Activated CD4-positive, alpha-beta T cell treated with anti-CD3 and anti-CD28 coated beads, Interleukin-2, amount 10 ng/mL, durations not matched to agents 24 days and 14 days (primary cell): ENCODE measurements around the gene FETUB. TPM values are rescaled to one million over a fixed set of nuclear protein-coding genes. Genes with fewer than 3 reads are reported as not detected.

ENCODE experiments used
- DNase-seq: peaks from one replicate; pipeline ENCODE4 v3.0.0; 2022
- H3K27ac Mint-ChIP-seq: one replicate; pipeline ENCODE4 v1.8.0; 2022; ENCODE audit warnings: mild to moderate bottlenecking, mixed read lengths
- H3K27me3 Mint-ChIP-seq: one replicate; pipeline ENCODE4 v1.8.0; 2022; ENCODE audit warnings: mixed read lengths
- H3K36me3 Mint-ChIP-seq: one replicate; pipeline ENCODE4 v1.8.0; 2022; ENCODE audit warnings: low read depth, mild to moderate bottlenecking, mixed read lengths
- H3K4me1 Mint-ChIP-seq: one replicate; pipeline ENCODE4 v1.8.0; 2021; ENCODE audit warnings: mixed read lengths
- H3K4me3 Mint-ChIP-seq: one replicate; pipeline ENCODE4 v1.8.0; 2022; ENCODE audit warnings: mild to moderate bottlenecking, moderate library complexity, mixed read lengths
- H3K9me3 Mint-ChIP-seq: one replicate; pipeline ENCODE4 v1.8.0; 2021; ENCODE audit warnings: mixed read lengths
- intact Hi-C: fragments of 100-400 bp; cut with micrococcal nuclease; formaldehyde crosslinking; loops from one replicate; pipeline ENCODE4 v1.15.1; 2023
- total RNA-seq: library from RNA; stranded (reverse); gene quantifications from 2 replicates; pipeline ENCODE4 v1.2.3, GENCODE V29; 2022

Gene FETUB
- total RNA-seq, 1 donor from 2014 or later, result not detected

GRCh38 chr3:186636536-186636935, 3.7 kb upstream of the FETUB start:
- H3K4me1 Mint-ChIP-seq, result peaks cover 4% of the 10 kb centered on the region
- H3K36me3 Mint-ChIP-seq, result no peaks in the 10 kb centered on the region
- H3K4me3 Mint-ChIP-seq, result no peak overlapping the region
- H3K9me3 Mint-ChIP-seq, result peaks cover 6% of the 10 kb centered on the region
- DNase-seq, result no peak
- H3K27me3 Mint-ChIP-seq, result peaks cover 7% of the 10 kb centered on the region
- H3K27ac Mint-ChIP-seq, result no peak overlapping the region
- intact Hi-C loops, result no loop called here

DNA sequence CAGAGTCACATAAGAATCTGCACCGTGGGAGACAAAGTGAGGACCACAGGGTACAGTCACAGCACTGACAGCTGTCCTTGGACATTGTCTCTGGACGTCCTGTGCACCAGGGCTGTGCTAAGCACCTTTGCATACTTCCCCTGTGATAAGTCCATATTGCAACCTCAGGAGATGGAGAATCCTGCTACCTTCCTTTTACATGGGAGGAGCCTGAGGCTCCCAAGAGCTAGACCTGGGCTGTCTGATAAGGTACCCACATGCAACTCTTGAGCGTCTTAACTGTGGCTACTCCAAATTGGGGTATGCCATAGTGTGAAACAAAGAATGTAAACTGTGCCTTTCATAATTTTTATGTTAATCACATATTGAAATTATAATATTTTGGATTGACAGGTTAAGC, 2.5 kb upstream of the FETUB start:
- Mint-ChIP-seq H3K9me3 (peaks cover 6% of the 10 kb centered on the region), H3K27me3 (peaks cover 7% of the 10 kb centered on the region), H3K4me1 (peaks cover 12% of the 10 kb centered on the region), H3K36me3 (no peaks in the 10 kb centered on the region), H3K4me3 (no peak overlapping the region), H3K27ac (no peak overlapping the region)
- intact Hi-C loops, result no loop called here
- no peak for DNase-seq

DNA sequence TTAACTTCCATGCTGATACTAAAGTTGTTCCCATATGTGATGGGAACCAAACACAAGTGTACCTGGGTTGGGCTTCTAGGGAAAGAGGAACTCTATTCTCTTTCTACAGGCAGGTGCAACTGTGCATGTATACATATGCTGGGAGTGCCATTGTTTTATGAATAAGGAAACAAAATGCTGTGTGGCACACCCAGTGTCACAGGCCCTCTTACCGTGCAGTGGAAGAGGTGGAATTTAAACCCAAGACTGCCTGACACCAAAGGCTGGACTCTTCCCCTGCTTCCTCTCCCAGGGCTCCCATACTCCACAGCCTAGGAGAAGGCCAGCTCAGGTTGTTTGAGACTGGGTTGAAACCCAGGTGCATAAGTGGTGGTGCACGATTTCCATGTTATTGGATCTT, 1.9 kb upstream of the FETUB start:
- no peak overlapping the region for H3K4me3 Mint-ChIP-seq
- H3K27ac Mint-ChIP-seq, result no peak overlapping the region
- H3K27me3 Mint-ChIP-seq, result peaks cover 7% of the 10 kb centered on the region
- H3K36me3 Mint-ChIP-seq, result no peaks in the 10 kb centered on the region
- no peak for DNase-seq
- H3K4me1 Mint-ChIP-seq, result peaks cover 18% of the 10 kb centered on the region
- peaks cover 6% of the 10 kb centered on the region for H3K9me3 Mint-ChIP-seq
- intact Hi-C loops, result no loop called here

- no peak overlapping the region for H3K4me3 Mint-ChIP-seq
- H3K27me3 Mint-ChIP-seq, result peaks cover 7% of the 10 kb centered on the region
- peaks cover 6% of the 10 kb centered on the region for H3K9me3 Mint-ChIP-seq
- H3K36me3 Mint-ChIP-seq, result no peaks in the 10 kb centered on the region
- intact Hi-C loops, result no loop called here
- DNase-seq, result no peak
- H3K4me1 Mint-ChIP-seq, result peaks cover 31% of the 10 kb centered on the region
- no peak overlapping the region for H3K27ac Mint-ChIP-seq
Observed at GRCh38 chr3:186640473-186640818, 247 bp downstream of the FETUB start.

GRCh38 chr3:186640929-186641328, 730 bp downstream of the FETUB start:
- Mint-ChIP-seq H3K4me1 (peaks cover 31% of the 10 kb centered on the region), H3K27ac (no peak overlapping the region), H3K4me3 (no peak overlapping the region), H3K9me3 (peaks cover 6% of the 10 kb centered on the region), H3K36me3 (no peaks in the 10 kb centered on the region), H3K27me3 (peaks cover 6% of the 10 kb centered on the region)
- intact Hi-C loops, result no loop called here
- no peak for DNase-seq

DNA sequence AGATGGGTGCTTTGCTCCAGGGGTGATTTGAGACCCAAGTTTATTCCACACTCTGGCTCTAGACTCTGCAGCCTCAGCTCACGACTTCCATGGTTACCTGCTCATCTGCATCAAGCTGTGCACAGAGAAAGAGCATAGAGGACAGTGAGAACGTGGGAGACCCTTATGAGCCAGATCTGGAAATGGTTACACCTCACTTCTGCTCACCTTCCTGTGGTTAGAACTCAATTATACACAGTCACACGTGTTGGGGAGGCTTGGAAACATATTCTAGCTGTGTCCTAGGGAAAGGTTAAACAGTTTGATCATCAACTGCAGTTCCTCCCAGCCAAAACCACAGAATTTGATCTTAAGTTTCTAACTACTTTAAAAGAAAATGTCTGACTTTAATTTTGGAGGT, 1.8 kb downstream of the FETUB start:
- Mint-ChIP-seq H3K27ac (peak overlapping the region; percentile 66), H3K27me3 (peaks cover under 1% of the 10 kb centered on the region), H3K36me3 (no peaks in the 10 kb centered on the region), H3K4me3 (no peak overlapping the region), H3K4me1 (peaks cover 33% of the 10 kb centered on the region), H3K9me3 (peaks cover 6% of the 10 kb centered on the region)
- peak; percentile 58 for DNase-seq
- intact Hi-C loops, result no loop called here

DNA sequence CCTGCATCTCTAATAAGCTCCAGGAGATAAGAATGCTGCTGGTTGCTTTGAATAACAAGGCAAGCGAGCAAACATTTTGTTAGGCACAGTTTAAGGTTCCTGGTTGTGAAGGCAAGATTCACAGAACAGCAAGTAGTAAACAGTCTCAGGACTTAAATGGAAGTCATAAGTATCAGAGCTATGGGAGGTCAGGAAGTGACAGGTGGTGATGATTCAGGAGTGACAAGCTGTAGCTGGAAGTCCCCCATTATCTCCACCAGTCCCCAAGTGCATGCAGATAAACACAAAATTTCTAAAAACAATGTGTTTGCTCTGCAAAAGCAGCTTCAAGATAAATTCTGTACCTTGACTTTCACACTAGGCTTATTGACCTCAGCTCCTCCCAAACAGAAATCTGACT, 3.3 kb downstream of the FETUB start:
- intact Hi-C loops, result loop anchor here (1.0 kb wide), 1 partner anchor 110 kb away; no protein-coding TSS in a partner anchor
- H3K27me3 Mint-ChIP-seq, result no peaks in the 10 kb centered on the region
- H3K4me3 Mint-ChIP-seq, result peak overlapping the region; percentile 8
- H3K27ac Mint-ChIP-seq, result peak overlapping the region; percentile 63
- peaks cover 33% of the 10 kb centered on the region for H3K4me1 Mint-ChIP-seq
- H3K9me3 Mint-ChIP-seq, result peaks cover 6% of the 10 kb centered on the region
- DNase-seq, result peak; percentile 70
- H3K36me3 Mint-ChIP-seq, result no peaks in the 10 kb centered on the region

DNA sequence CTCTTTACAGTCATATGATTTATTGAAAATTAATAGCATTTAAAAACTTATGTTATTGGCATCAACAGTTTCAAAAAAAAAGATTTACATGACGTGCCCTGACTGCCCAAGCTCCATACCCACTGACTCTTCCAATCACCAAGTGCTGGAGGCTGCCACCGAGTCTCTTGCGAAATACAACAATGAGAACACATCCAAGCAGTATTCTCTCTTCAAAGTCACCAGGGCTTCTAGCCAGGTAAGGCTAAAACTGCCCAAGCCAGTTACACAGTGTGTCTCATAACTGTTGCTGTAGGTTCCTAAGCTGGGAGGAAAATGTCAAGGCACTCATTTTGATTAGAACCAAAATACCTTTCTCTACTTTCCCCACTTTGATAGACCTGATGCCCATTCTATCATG, 4.5 kb downstream of the FETUB start:
- Mint-ChIP-seq H3K9me3 (peaks cover 6% of the 10 kb centered on the region), H3K4me3 (no peak overlapping the region), H3K27me3 (peaks cover 2% of the 10 kb centered on the region), H3K4me1 (peaks cover 33% of the 10 kb centered on the region), H3K36me3 (no peaks in the 10 kb centered on the region), H3K27ac (no peak overlapping the region)
- intact Hi-C loops, result no loop called here
- DNase-seq, result no peak

GRCh38 chr3:186646106-186646505, 5.9 kb downstream of the FETUB start:
- peaks cover 33% of the 10 kb centered on the region for H3K4me1 Mint-ChIP-seq
- DNase-seq, result no peak
- peaks cover 2% of the 10 kb centered on the region for H3K27me3 Mint-ChIP-seq
- no peaks in the 10 kb centered on the region for H3K36me3 Mint-ChIP-seq
- no peak overlapping the region for H3K4me3 Mint-ChIP-seq
- H3K27ac Mint-ChIP-seq, result no peak overlapping the region
- intact Hi-C loops, result no loop called here
- peaks cover 4% of the 10 kb centered on the region for H3K9me3 Mint-ChIP-seq

DNA sequence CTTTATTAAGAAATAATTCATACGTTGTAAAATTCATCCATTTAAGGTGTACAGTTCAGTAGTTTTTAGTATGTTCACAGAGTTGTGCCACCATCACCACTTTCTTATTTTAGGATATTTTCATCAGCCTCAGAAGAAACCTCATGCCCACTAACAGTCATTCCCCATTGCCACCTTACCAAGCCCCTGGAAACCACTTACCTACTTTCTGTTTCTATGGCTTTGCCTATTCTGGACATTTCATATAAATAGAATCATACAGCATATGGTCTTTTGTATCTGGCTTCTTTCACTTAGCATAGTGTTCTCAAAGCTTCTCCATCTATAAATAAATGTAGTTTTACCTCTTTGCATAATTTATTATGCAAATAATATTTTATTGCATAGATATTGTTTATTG, 6.6 kb downstream of the FETUB start:
- peaks cover 4% of the 10 kb centered on the region for H3K27me3 Mint-ChIP-seq
- no peaks in the 10 kb centered on the region for H3K9me3 Mint-ChIP-seq
- no peak for DNase-seq
- H3K4me1 Mint-ChIP-seq, result peaks cover 28% of the 10 kb centered on the region
- no peak overlapping the region for H3K27ac Mint-ChIP-seq
- H3K36me3 Mint-ChIP-seq, result no peaks in the 10 kb centered on the region
- H3K4me3 Mint-ChIP-seq, result no peak overlapping the region
- intact Hi-C loops, result no loop called here

- Mint-ChIP-seq H3K27ac (no peak overlapping the region), H3K36me3 (no peaks in the 10 kb centered on the region), H3K9me3 (no peaks in the 10 kb centered on the region), H3K4me3 (no peak overlapping the region), H3K4me1 (peaks cover 10% of the 10 kb centered on the region), H3K27me3 (peaks cover 4% of the 10 kb centered on the region)
- DNase-seq, result no peak
- intact Hi-C loops, result no loop called here
Observed at GRCh38 chr3:186648851-186649250, 8.7 kb downstream of the FETUB start.

DNA sequence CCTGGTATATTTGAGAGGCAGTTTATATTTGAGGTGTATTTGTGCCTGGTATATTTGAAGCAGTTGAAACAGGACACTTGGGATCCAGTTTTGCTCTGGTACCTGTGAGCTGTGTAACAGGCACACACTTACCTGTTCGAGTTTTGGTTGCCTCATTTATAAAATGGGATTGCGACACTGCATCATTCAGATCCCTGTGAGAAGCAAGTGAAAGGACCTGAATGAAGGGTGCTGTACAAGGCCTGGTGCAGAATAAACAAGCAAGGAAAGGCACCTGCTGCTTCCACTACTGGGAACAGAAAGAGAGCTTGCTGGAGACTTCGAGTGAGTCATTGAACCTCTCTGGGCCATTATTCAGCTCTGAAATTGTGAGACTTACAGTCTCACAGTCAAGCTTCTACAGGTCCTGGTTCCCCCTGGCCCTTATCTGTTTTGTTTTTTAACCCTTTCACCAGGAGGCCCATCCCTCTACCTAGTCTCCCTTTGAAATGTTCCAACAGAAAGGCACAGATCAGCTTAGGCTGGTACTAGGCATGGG, 11.5 kb downstream of the FETUB start:
- H3K4me1 Mint-ChIP-seq, result peaks cover 1% of the 10 kb centered on the region

DNA sequence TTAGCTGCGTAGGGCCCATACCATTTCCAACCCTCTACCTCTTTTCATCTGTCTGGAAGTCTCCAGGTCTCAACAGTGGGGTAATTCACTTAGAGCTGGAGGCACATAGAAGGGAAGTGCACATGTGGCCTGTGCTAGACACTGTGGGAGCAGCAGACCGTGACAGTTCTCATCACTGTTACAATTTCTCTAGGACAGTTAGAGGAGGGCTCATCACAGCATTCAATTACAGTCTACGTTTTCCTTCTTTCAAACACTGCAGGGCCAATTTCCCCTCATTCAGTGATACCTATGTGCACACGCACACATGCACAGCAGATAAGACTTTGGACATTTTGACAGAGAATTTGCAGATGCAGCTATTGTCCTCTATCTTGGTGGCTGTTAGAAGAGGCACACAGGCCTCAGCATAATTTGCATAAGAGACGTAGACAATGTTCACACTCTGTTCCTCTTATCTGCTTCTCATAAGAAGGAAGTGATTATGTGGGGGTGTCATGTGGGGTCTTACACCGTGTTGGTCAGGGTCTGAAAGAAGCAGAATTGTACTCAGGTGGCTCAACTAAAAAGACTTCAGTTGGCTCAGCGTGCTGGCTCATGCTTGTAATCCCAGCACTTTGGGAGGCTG, 13.0 kb downstream of the FETUB start:
- intact Hi-C loops, result no loop called here
- Mint-ChIP-seq H3K9me3 (no peaks in the 10 kb centered on the region), H3K27me3 (peaks cover 19% of the 10 kb centered on the region), H3K4me1 (no peaks in the 10 kb centered on the region), H3K36me3 (no peaks in the 10 kb centered on the region), H3K4me3 (no peak overlapping the region), H3K27ac (no peak overlapping the region)
- DNase-seq, result no peak

More for the DNA sequence above, 11.5 kb downstream of the FETUB start:
- Mint-ChIP-seq H3K27ac (no peak overlapping the region), H3K4me3 (no peak overlapping the region), H3K9me3 (no peaks in the 10 kb centered on the region), H3K27me3 (peaks cover 14% of the 10 kb centered on the region), H3K36me3 (no peaks in the 10 kb centered on the region)
- no peak for DNase-seq
- intact Hi-C loops, result no loop called here

DNA sequence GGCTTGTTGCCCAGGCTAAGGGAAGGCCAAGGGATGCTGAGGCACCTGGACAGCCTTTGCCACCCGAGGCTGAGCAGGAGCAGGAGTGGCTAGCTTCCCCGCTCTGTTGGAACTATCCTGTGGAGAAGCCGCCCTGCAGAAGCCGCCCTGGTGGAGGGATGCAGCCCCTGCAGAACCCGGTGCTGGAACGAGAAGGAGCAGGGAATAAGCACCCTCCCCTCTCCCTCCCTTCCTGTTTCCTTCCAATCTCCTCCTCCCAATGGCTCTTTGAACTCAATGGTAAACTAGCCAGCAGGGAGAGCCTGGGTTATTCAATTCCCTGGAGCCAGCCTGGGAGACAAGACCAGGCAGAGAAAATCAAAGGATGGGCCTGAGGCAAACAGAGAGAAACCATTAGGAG, 13.8 kb downstream of the FETUB start:
- Mint-ChIP-seq H3K4me3 (no peak overlapping the region), H3K4me1 (no peaks in the 10 kb centered on the region), H3K27me3 (peaks cover 26% of the 10 kb centered on the region), H3K36me3 (no peaks in the 10 kb centered on the region), H3K27ac (no peak overlapping the region), H3K9me3 (no peaks in the 10 kb centered on the region)
- intact Hi-C loops, result no loop called here
- DNase-seq, result no peak
